ENCODE results near the gene SMCR8.

SMCR8 gene

GRCh38 chr17:18314731-18315561, at the start of gene SMCR8, which contains the start of gene TOP3A:
SMCR8 (plus strand) TSS chr17:18315293; CDS start chr17:18315790, 497 bp downstream.
TOP3A (minus strand) TSS chr17:18314994; CDS start chr17:18314778, 216 bp downstream.
- TF ChIP-seq CTCF (IDR thresholded peaks at IDR 0.05; ENCODE audit: extremely low read depth, missing control alignments): no peak
- peak; percentile 91 for DNase-seq (ENCODE audit: low spot score)

DNA sequence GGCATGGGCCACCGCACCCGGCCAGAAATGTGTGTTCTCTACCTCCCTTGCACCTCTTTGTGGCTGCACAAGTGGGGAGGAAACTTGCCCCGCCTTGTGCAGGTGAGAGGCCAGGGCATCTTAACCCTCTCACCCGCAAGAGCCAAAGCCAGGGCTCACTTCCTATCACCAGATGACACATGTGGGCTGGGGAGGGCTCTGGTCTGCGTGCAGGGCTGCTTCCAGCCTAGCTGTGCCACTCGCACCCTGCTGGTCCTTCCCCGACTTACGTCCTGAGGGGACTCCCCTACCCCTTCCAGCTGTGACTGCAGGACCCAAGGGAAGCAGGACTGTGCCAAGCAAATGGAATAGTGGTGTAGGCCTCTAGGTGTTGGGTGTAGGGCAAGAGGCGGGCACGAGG, 47.7 kb upstream of the SMCR8 start:
- no peak for DNase-seq (ENCODE audit: low spot score)
- no peak for TF ChIP-seq CTCF (IDR thresholded peaks at IDR 0.05; ENCODE audit: extremely low read depth, missing control alignments)

- DNase-seq (ENCODE audit: low spot score): no peak
- no peak for TF ChIP-seq CTCF (IDR thresholded peaks at IDR 0.05; ENCODE audit: extremely low read depth, missing control alignments)
Measured at GRCh38 chr17:18267927-18268711, 47.0 kb upstream of the SMCR8 start.

- no peak for TF ChIP-seq CTCF (IDR thresholded peaks at IDR 0.05; ENCODE audit: extremely low read depth, missing control alignments)
- no peak for DNase-seq (ENCODE audit: low spot score)
Measured at GRCh38 chr17:18270046-18270931, 44.8 kb upstream of the SMCR8 start.

DNA sequence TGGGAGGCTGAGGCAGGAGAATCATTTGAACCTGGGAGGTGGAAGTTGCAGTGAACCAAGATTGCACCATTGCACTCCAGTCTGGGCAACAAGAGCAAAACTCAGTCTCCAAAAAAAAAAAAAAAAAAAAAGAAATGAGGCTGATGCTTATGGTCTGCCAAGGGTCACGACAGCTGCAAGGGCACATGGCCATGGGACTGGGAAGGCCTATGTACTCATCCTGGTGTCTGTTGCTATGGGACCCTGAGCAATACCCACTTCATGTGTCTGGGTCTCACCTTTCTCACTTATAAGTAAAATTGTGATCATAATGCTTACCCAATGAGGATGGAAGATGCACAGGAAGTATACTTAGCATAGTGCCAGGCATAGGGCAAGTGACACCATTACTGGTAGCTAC, 38.0 kb upstream of the SMCR8 start:
- no peak for TF ChIP-seq CTCF (IDR thresholded peaks at IDR 0.05; ENCODE audit: extremely low read depth, missing control alignments)
- DNase-seq (ENCODE audit: low spot score): no peak

DNA sequence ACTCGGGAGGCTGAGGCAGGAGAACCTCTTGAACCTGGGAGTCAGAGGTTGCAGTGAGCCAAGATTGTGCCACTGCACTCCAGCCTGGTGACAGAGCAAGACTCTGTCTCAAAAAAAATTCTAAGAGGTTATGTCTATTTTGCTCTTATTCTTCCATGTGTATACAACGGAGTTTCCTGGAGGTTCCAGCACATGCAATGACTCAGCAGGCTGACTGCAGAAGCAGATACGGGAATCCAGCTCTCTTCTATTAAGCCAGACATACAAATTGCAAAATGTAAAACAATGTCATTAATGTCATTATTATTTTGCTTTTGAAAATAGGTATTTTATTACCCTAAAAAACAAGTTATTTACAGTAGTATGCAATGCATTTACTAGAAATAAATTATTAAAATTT, 36.2 kb upstream of the SMCR8 start:
- TF ChIP-seq CTCF (IDR thresholded peaks at IDR 0.05; ENCODE audit: extremely low read depth, missing control alignments): no peak
- no peak for DNase-seq (ENCODE audit: low spot score)

All from GM20000 (cell line).